Measurements from ENCODE around the gene PLCD3.

Gene PLCD3

GRCh38 chr17:45098869-45099616, 33.3 kb downstream of the PLCD3 start:
- peak; percentile 78 for DNase-seq

- no peak for DNase-seq
Observed at GRCh38 chr17:45098081-45098868, 34.0 kb downstream of the PLCD3 start.

GRCh38 chr17:45096926-45097325, 35.4 kb downstream of the PLCD3 start:
- no peak for DNase-seq

GRCh38 chr17:45096141-45096540, 36.2 kb downstream of the PLCD3 start:
- DNase-seq, result no peak

GRCh38 chr17:45093444-45094110, 38.7 kb downstream of the PLCD3 start:
- DNase-seq, result no peak

- no peak for DNase-seq
Observed at GRCh38 chr17:45092911-45093430, 39.3 kb downstream of the PLCD3 start.

GRCh38 chr17:45091778-45092425, 40.4 kb downstream of the PLCD3 start:
- no peak for DNase-seq

- no peak for DNase-seq
Observed at GRCh38 chr17:45090711-45091110, 41.6 kb downstream of the PLCD3 start.

GRCh38 chr17:45088741-45089140, 43.6 kb downstream of the PLCD3 start:
- DNase-seq, result no peak

GRCh38 chr17:45087978-45088377, 44.3 kb downstream of the PLCD3 start:
- DNase-seq, result no peak

GRCh38 chr17:45087504-45087975, 44.8 kb downstream of the PLCD3 start:
- no peak for DNase-seq

GRCh38 chr17:45086865-45087503, 45.3 kb downstream of the PLCD3 start:
- no peak for DNase-seq

GRCh38 chr17:45086391-45086790, 45.9 kb downstream of the PLCD3 start:
- no peak for DNase-seq

- DNase-seq, result no peak
Observed at GRCh38 chr17:45081047-45081703, 51.1 kb downstream of the PLCD3 start.

- no peak for DNase-seq
Observed at GRCh38 chr17:45077643-45078042, 54.7 kb downstream of the PLCD3 start.

GRCh38 chr17:45073414-45074070, 58.8 kb downstream of the PLCD3 start:
- DNase-seq, result no peak

GRCh38 chr17:45070809-45071208, 61.5 kb downstream of the PLCD3 start:
- DNase-seq, result no peak

- DNase-seq, result no peak
Observed at GRCh38 chr17:45070001-45070400, 62.3 kb downstream of the PLCD3 start.

- DNase-seq, result no peak
Observed at GRCh38 chr17:45067637-45068036, 64.7 kb downstream of the PLCD3 start.

GRCh38 chr17:45063198-45063597, 69.1 kb downstream of the PLCD3 start:
- DNase-seq, result no peak

- no peak for DNase-seq
Observed at GRCh38 chr17:45061606-45062205, 70.6 kb downstream of the PLCD3 start.
